BLaER1 (cell line): ENCODE measurements around the gene MAK.
"Not testable (repeated sequence)": the region's sequence is repeated elsewhere in the genome, so short reads cannot be mapped to it uniquely, and the experiment has no call there.

Experiments
- H3K27ac ChIP-seq: shearing (Covaris generic); formaldehyde crosslinking; 2 replicates; pipeline ENCODE4 v1.8.1; 2022
- H3K27me3 ChIP-seq: shearing (Covaris generic); formaldehyde crosslinking; 2 replicates; pipeline ENCODE4 v1.8.1; 2022
- H3K36me3 ChIP-seq: shearing (Covaris generic); formaldehyde crosslinking; 2 replicates; pipeline ENCODE4 v1.8.1; 2022
- H3K4me1 ChIP-seq: shearing (Covaris generic); formaldehyde crosslinking; 2 replicates; pipeline ENCODE4 v1.8.1; 2022
- H3K4me2 ChIP-seq: shearing (Covaris generic); formaldehyde crosslinking; 2 replicates; pipeline ENCODE4 v1.8.1; 2022
- H3K4me3 ChIP-seq: shearing (Covaris generic); formaldehyde crosslinking; 2 replicates; pipeline ENCODE4 v1.8.1; 2022
- H3K9ac ChIP-seq: shearing (Covaris generic); formaldehyde crosslinking; 2 replicates; pipeline ENCODE4 v1.8.1; 2022
- H3K9me3 ChIP-seq: shearing (Covaris generic); formaldehyde crosslinking; 2 replicates; pipeline ENCODE4 v1.8.1; 2022
- H4K20me1 ChIP-seq: shearing (Covaris generic); formaldehyde crosslinking; 2 replicates; pipeline ENCODE4 v1.8.1; 2022
- Cebpa-rat ChIP-seq: shearing (Covaris generic); IDR thresholded peaks from 2 replicates; pipeline ENCODE4 v1.8.1; 2022

MAK gene

GRCh38 chr6:10824819-10825218 lies 13.5 kb downstream of the MAK start:
- Histone ChIP-seq H3K4me3 (no peak overlapping the region), H3K4me1 (no peaks in the 10 kb centered on the region), H3K9me3 (no peaks in the 10 kb centered on the region), H4K20me1 (no peaks in the 10 kb centered on the region), H3K27me3 (no peaks in the 10 kb centered on the region), H3K9ac (no peak overlapping the region), H3K4me2 (no peak overlapping the region), H3K27ac (no peak overlapping the region), H3K36me3 (no peaks in the 10 kb centered on the region)
- TF ChIP-seq Cebpa-rat, result no peak

- no peaks in the 10 kb centered on the region for H3K4me1 ChIP-seq
- no peak for TF ChIP-seq Cebpa-rat
- no peaks in the 10 kb centered on the region for H4K20me1 ChIP-seq
- no peak overlapping the region for H3K4me2 ChIP-seq
- no peak overlapping the region for H3K4me3 ChIP-seq
- H3K27me3 ChIP-seq, result no peaks in the 10 kb centered on the region
- H3K9me3 ChIP-seq, result no peaks in the 10 kb centered on the region
- H3K27ac ChIP-seq, result no peak overlapping the region
- H3K36me3 ChIP-seq, result no peaks in the 10 kb centered on the region
- H3K9ac ChIP-seq, result no peak overlapping the region
These were observed 14.0 kb downstream of the MAK start for GRCh38 chr6:10824297-10824696.

DNA sequence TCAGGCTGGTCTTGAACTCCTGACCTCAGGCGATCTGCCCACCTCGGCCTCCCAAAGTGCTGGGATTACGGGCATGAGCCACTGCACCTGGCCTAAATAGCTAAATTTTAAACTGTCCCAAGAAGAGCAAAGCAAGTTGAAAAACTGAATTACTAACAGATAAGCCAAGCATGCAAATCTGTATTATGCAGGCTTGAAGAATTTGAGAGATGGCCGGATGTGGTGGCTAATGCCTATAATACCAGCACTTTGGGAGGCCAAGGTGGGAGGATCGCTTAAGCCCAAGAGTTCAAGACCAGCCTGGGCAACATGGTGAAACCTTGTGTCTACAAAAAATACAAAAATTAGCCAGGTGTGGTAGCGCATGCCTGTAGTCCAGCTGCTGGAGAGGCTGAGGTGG lies 24.2 kb downstream of the MAK start:
- not testable (repeated sequence) for H3K9ac ChIP-seq, H3K9me3 ChIP-seq, H3K36me3 ChIP-seq, H3K27me3 ChIP-seq, H3K4me2 ChIP-seq, H3K4me3 ChIP-seq, H4K20me1 ChIP-seq, H3K4me1 ChIP-seq, H3K27ac ChIP-seq

DNA sequence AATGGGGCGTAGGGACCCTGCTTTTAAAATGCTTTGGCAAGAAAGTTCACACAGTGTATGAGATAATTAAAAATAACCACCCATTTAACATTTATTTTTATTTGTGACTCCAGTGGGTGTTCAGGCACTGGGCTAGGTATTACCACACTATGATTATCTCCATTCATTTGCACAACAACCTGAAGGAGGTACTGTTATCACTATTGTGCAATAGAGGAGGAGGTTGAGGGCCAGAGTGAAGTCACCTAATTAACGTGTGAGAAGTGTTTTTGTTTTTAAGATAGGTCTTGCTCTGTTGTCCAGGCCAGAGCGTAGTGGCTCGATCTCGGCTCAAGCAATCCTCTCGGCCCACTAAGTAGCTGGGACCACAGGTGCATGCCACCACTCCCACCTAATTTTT lies 29.2 kb downstream of the MAK start:
- H3K27me3 ChIP-seq, result no peaks in the 10 kb centered on the region
- H3K9me3 ChIP-seq, result no peaks in the 10 kb centered on the region
- no peak overlapping the region for H3K4me2 ChIP-seq
- H4K20me1 ChIP-seq, result no peaks in the 10 kb centered on the region
- no peak overlapping the region for H3K4me3 ChIP-seq
- peak; percentile 46; the same call in 1 of the 2 replicates for TF ChIP-seq Cebpa-rat
- H3K36me3 ChIP-seq, result no peaks in the 10 kb centered on the region
- no peak overlapping the region for H3K27ac ChIP-seq
- H3K4me1 ChIP-seq, result no peaks in the 10 kb centered on the region
- H3K9ac ChIP-seq, result no peak overlapping the region

DNA sequence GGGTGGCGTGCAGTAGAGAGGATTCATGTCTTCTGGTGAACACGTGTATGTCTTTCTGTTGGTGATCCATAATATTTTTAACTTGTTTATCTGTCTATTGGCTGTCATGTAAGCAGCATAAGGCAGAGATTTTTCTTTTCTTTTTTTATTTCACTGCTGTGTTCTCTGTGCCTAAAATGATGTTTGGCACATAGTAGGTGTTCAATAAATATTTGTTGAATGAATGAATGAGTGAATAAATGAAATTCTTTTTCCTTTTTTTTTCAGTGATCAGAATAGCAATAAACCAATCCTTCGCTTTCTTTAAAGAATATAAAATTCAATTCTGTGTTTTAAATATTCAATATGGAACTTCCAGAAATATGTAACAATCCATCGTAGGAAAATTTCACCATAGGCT lies 30.0 kb downstream of the MAK start:
- Histone ChIP-seq H3K27me3 (no peaks in the 10 kb centered on the region), H4K20me1 (no peaks in the 10 kb centered on the region), H3K27ac (no peak overlapping the region), H3K4me1 (no peaks in the 10 kb centered on the region), H3K9ac (no peak overlapping the region), H3K9me3 (no peaks in the 10 kb centered on the region), H3K36me3 (no peaks in the 10 kb centered on the region), H3K4me2 (no peak overlapping the region), H3K4me3 (no peak overlapping the region)
- no peak for TF ChIP-seq Cebpa-rat

DNA sequence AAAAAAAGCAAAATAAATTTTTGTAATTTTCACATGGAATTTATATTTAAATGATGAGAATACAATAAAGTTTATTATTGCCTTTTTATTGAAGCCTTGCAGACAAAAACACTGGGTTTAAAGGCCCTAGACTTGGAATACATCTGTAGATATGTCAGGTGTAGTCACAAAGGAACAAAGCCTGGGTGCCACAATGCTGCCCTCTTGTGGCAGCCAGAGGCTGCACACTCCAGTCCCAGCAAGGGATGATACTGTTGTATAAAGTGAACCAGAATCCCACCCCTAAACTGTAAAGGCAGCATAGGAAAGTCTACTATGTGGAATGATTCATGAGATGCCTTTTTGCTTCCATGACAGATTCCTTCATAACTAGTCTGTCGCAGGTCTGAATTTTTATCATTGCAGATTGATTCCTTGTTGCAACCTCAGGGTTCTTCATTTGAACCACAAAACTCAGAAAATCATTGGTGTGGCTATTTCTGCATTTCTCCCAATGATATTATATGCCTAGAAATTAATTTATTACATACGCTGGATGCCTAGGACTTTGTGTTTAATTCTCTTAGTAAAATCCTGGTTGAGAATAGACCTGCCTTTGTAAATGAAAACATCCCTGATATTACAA lies 37.0 kb downstream of the MAK start:
- no peak for TF ChIP-seq Cebpa-rat
- Histone ChIP-seq H3K9ac (no peak overlapping the region), H3K4me1 (0 out of 2 replicates have a peak, but pooled peaks cover 5% of the 10 kb centered on the region), H3K4me2 (no peak overlapping the region), H3K4me3 (no peak overlapping the region), H3K36me3 (no peaks in the 10 kb centered on the region), H3K27me3 (no peaks in the 10 kb centered on the region), H3K27ac (no peak overlapping the region), H4K20me1 (no peaks in the 10 kb centered on the region), H3K9me3 (no peaks in the 10 kb centered on the region)

DNA sequence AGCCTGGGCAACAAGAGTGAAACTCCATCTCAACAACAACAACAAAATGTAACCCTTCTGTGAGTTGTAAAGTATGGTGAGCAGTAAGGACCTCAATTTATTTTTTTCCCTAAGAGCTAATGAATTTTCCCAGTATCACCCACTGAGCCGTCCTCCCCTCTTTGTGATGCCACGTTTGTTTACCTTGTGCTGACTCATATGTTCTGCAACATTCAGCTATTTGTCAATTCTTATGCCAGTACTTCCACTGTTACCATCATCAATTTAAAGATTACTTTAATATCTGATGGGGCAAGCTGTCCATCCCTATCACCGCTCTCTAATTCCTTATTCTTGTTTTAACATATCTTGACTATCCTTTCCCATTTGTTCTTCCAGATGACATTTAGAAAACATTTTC lies 37.5 kb downstream of the MAK start:
- no peak overlapping the region for H3K4me2 ChIP-seq
- H3K4me1 ChIP-seq, result 0 out of 2 replicates have a peak, but pooled peaks cover 5% of the 10 kb centered on the region
- H3K4me3 ChIP-seq, result no peak overlapping the region
- H3K36me3 ChIP-seq, result no peaks in the 10 kb centered on the region
- H3K27me3 ChIP-seq, result no peaks in the 10 kb centered on the region
- H3K27ac ChIP-seq, result no peak overlapping the region
- no peaks in the 10 kb centered on the region for H3K9me3 ChIP-seq
- no peak overlapping the region for H3K9ac ChIP-seq
- no peak for TF ChIP-seq Cebpa-rat
- H4K20me1 ChIP-seq, result no peaks in the 10 kb centered on the region

GRCh38 chr6:10794239-10794638 lies 44.1 kb downstream of the MAK start:
- no peaks in the 10 kb centered on the region for H3K27me3 ChIP-seq

DNA sequence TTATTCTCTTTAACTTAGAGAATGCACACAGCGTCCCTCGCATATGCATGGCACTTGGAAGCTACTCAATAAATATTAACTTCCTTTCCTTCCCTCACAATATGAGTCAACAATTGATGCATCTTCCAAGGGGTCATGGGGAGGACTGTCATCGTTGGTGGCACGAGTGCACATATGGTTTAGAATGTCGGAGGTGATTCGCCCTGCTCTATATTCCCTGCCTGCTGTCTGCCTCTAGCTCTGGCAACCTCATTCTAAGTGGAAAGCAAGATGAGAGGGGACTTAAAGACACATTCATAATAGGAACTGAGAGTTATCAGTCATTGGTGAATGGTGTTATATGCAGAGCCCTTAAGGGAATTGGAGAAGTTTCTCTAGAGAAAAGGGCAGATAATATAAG lies 44.6 kb downstream of the MAK start:
- Histone ChIP-seq H3K4me3 (no peak overlapping the region), H3K9ac (no peak overlapping the region), H4K20me1 (no peaks in the 10 kb centered on the region), H3K27me3 (no peaks in the 10 kb centered on the region), H3K4me2 (no peak overlapping the region), H3K9me3 (no peaks in the 10 kb centered on the region), H3K27ac (no peak overlapping the region), H3K4me1 (no peaks in the 10 kb centered on the region), H3K36me3 (peaks cover 24% of the 10 kb centered on the region; the same call in 1 of the 2 replicates)
- no peak for TF ChIP-seq Cebpa-rat

More at GRCh38 chr6:10794239-10794638, 44.1 kb downstream of the MAK start:
- peaks cover 24% of the 10 kb centered on the region; the same call in 1 of the 2 replicates for H3K36me3 ChIP-seq
- H3K9ac ChIP-seq, result no peak overlapping the region
- no peaks in the 10 kb centered on the region for H3K9me3 ChIP-seq
- H3K27ac ChIP-seq, result no peak overlapping the region
- no peaks in the 10 kb centered on the region for H4K20me1 ChIP-seq
- no peak for TF ChIP-seq Cebpa-rat
- no peak overlapping the region for H3K4me2 ChIP-seq
- no peaks in the 10 kb centered on the region for H3K4me1 ChIP-seq
- H3K4me3 ChIP-seq, result no peak overlapping the region

GRCh38 chr6:10793035-10793434 lies 45.3 kb downstream of the MAK start:
- no peak overlapping the region for H3K27ac ChIP-seq
- H3K4me2 ChIP-seq, result no peak overlapping the region
- H3K9ac ChIP-seq, result no peak overlapping the region
- no peak for TF ChIP-seq Cebpa-rat
- no peak overlapping the region for H3K4me3 ChIP-seq
- H3K4me1 ChIP-seq, result no peaks in the 10 kb centered on the region
- no peaks in the 10 kb centered on the region for H4K20me1 ChIP-seq
- H3K9me3 ChIP-seq, result no peaks in the 10 kb centered on the region
- H3K36me3 ChIP-seq, result peaks cover 24% of the 10 kb centered on the region; the same call in 1 of the 2 replicates
- H3K27me3 ChIP-seq, result no peaks in the 10 kb centered on the region

DNA sequence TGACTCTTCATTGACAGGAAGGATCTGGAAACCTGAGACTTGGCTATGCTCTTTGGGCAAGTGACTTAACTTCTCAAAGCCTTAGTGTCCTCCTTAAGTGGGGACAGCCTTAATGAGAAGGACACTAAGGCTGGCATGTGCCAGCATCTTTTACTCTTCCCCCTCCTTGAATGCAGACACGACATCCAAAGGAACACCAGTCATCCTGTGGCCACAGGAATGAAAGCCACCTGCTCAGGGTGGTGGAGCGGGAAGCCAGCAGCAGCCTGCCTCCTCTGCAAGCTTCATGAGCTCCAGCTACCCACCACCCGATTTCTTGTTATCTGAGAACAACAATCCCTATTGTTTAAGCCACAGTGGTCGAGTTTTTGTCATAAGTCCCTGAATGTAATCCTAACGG lies 46.2 kb downstream of the MAK start:
- no peak overlapping the region for H3K4me3 ChIP-seq
- H3K4me1 ChIP-seq, result no peaks in the 10 kb centered on the region
- peaks cover 25% of the 10 kb centered on the region; the same call in 1 of the 2 replicates for H3K36me3 ChIP-seq
- H3K9ac ChIP-seq, result no peak overlapping the region
- H3K9me3 ChIP-seq, result no peaks in the 10 kb centered on the region
- H3K27ac ChIP-seq, result no peak overlapping the region
- no peaks in the 10 kb centered on the region for H4K20me1 ChIP-seq
- H3K4me2 ChIP-seq, result no peak overlapping the region
- H3K27me3 ChIP-seq, result no peaks in the 10 kb centered on the region
- no peak for TF ChIP-seq Cebpa-rat
